GM18502 (cell line): Measurements from ENCODE around the gene RTL9.
"Not testable (repeated sequence)": the region's sequence is repeated elsewhere in the genome, so short reads cannot be mapped to it uniquely, and the experiment has no call there.

Experiments
- ATAC-seq: cut with Tn5 transposase; IDR thresholded peaks from one replicate; pipeline ENCODE4 v1.9.1; 2021; ENCODE audit warnings: mild to moderate bottlenecking; ENCODE audit not compliant: unreplicated experiment, poor library complexity

RTL9 gene

DNA sequence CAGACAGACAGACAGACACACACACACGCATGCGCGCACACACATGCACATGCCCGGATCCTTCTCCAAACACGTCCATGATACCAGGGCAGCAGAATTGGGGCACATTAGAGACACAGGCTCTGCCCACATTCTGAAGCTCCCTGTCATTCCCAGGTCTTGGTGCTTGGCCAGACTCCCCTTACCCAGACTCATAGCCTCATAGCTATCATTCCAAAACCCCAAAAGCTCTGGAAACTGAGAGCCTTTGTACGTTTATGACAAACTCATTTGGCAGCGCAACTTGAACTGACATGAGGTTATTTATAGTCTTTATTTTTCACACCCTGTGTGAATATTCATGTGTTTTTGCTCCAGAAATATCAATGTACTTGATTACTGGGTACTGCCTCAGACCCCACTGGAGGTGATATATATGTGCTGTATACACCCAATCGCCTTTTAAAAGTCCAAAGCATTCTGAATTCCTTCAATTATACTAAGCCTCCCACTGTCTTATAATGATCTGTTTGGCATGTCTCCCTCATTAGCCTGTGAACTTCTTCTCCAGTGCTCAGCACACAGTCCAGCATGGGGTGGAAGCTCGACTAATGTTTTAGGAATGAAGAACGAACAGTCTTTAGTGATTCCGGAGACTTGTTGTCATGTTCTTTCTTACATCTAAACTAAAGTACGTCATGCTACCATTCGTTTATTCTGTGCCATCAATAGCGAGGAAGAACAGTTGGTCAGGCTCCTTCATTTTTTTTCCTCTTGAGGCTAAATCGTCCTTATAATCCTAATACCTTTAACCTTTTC, 45.0 kb downstream of the RTL9 start:
- no peak for ATAC-seq

- no peak for ATAC-seq
Measured at GRCh38 chrX:110404376-110404775, 45.7 kb downstream of the RTL9 start.

DNA sequence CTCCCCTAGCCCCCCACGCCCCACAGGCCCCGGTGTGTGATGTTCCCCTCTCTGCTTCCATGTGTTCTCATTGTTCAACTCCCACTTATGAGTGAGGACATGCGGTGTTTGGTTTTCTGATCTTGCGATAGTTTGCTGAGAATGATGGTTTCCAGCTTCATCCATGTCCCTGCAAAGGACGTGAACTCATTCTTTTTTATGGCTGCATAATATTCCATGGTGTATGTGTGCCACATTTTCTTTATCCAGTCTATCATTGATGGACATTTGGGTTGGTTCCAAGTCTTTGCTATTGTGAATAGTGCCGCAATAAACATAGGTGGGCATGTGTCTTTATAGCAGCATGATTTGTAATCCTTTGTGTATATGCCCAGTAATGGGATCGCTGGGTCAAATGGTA, 47.6 kb downstream of the RTL9 start:
- not testable (repeated sequence) for ATAC-seq

- ATAC-seq: no peak
Measured at GRCh38 chrX:110406822-110407221, 48.2 kb downstream of the RTL9 start.

- ATAC-seq: no peak
Measured at GRCh38 chrX:110407910-110408545, 49.4 kb downstream of the RTL9 start.
